ENCODE measurements around the gene PUS10.
"Not testable (repeated sequence)": the region's sequence is repeated elsewhere in the genome, so short reads cannot be mapped to it uniquely, and the experiment has no call there.

PUS10 gene

DNA sequence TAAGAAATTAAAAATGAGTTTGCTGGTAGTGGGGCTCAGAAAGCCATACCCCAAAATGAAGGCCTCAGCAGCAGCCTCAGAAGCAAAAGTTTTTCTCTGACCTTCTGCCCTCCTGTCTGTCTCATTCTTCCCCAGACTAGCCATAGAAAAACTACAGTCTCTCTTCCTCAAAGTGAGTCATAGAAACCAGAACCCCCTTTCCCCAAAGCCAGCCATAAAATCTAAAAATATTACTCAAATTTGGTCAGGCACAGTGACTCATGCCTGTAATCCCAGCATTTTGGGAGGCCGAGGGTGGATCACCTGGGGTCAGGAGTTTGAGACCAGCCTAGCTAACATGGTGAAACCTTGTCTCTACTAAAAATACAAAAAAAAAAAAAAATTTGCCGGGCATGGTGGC lies 5.8 kb downstream of the PUS10 start:
- DNase-seq = peak; percentile 84

DNA sequence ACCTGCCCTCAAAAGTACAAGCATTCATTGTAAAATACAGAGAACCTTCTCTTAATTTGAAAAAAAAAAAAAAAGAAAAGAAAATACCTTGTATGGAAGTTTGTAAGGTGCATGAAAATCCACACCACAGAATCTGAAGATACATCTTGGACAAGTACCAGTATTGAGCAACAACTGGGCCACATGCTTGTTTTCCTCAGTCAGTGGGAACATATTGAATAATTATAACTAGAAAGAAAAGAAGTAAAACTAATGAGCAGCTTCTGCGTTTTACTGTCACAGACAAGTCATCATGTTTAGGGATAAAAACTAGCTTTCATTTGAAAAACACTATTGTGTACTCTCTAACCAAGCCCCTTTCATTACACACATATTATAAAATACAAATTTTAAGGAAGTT lies 6.4 kb downstream of the PUS10 start:
- DNase-seq = peak; percentile 16

DNA sequence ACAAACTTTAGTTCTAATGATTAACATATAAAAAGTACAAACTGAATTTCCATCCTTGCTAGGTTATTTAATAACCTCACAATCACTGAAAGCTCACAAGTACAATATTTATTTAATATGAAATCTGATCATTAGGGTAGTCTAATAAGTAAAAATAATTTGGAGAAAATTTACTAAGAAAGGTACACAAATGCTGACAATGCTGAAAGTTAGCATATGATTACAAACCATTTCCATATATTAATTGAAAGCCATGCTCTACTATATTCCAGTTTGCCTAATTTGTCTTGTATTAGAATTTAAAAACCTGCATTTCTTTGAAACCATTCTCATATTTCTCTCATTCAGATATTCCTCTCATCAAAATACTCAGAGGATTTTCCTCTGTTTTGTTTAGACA lies 8.7 kb downstream of the PUS10 start:
- no peak for DNase-seq

DNA sequence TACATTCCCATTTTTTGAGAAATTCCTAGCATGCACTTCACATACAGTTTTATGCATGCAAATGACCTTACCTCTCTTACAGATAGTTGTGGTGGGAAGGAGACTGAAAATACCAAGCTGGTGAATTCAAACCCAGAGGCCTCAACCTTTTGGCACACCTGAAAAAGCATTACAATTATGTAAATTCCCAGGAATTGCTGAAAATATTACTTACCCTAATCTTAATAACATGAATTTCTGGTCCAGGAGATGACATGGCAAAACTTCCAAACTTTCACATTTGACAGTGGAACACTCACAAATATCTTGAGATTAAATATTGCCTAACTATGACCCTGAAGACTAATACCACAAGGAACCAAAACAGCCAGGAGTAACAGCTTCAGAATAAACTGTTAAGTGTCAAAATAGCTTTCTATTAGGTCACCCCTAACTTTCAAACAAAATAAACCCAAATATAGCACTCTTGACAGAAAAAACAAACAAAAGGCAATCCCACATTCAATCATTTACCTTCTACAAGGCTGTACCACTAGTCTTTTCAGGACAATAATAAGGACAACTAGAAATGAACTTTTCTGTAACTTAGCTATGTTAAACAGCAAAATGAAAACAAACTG lies 11.5 kb downstream of the PUS10 start:
- no peak for DNase-seq

DNA sequence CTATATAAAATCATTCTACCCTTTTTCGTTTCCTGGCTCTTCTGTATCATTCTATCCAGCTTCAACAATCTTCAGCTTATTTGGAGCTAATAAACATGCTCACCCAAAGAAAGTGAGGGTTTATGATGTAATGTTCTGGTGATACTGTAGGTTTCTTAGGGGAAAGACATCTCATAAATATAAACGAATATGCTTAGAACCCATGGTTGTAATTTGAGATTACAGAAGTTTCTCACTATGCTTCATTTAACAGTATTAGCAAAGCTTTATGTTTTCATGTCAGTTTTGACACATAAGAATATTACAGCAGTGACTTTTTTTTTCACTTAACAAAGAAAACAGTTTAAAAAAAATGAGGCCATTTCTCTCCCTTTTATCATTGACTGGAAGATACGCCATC lies 12.3 kb downstream of the PUS10 start:
- no peak for DNase-seq

GRCh38 chr2:60998628-60999545 lies 19.2 kb downstream of the PUS10 start:
- DNase-seq = peak; percentile 50

DNA sequence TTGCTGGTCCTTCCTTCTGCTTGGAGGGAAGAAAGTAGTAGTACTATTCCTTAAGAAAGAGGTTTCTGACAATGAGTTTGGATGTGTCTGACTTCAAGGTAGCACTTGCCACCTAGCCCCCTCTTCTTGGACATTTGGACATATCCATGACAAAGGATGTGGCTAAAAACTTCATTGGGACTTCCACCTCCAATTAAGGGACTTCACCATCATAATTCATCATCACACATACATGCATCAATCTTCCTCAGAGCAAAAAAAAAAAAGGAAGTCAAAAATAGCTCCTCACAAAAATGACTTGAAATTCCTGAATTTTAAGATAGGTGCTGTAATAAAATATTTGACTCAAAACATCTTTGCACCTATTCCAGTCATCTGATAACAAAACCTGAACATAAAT lies 23.9 kb downstream of the PUS10 start:
- no peak for DNase-seq

DNA sequence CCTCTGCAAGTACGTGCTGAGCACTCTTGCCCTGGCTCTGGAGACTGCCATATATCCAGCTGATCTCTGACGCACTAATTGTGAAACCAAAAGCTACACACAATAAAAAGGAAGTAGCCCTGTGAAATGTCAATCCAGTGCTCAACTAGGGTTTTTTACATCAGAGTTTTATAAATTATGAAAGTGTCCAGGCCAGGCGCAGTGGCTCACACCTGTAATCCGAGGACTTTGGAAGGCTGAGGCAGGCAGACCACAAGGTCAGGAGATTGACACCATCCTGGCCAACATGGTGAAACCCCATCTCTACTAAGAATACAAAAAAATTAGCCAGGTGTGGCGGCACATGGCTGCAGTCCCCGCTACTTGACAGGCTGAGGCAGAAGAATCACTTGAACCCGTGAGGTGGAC lies 25.1 kb downstream of the PUS10 start:
- DNase-seq = no peak

- DNase-seq = no peak
These were observed 26.4 kb downstream of the PUS10 start for GRCh38 chr2:60991644-60992043.

DNA sequence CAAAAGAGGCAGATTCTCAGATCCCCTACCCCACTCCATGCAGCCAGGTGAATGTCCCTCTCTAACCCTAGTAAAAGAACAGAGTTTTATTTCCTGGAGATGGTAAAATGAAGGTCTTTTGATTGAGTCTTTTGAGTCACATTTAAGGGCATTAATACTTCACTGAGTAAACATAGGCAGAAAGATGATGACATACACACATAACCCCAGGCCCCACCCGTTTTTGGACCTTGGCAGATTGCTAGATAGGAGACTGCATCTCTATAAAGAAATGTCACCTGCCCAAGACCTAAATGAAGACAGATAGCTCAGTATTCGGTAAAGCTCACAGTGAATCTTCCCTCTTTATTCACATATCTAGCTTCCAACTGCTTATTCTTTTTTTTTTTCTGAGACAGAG lies 28.8 kb downstream of the PUS10 start:
- DNase-seq = no peak

DNA sequence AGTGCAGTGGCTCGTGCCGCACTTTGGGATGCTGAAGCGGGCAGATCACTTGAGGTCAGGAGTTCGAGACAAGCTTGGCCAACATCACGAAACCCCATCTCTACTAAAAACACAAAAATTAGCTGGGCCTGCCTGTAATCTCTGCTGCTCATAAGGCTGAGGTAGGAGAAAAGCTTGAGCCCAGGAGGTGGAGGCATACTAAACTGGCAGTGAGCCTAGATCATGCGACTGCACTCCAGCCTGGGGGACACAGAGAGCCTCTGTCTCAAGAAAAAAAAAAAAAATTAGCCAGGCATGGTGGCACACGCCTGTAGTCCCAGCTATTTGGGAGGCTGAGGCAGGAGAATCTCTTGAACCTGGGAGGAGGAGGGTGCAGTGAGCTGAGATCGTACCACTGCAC lies 30.4 kb downstream of the PUS10 start:
- DNase-seq = not testable (repeated sequence)

- DNase-seq = no peak
These were observed 31.0 kb downstream of the PUS10 start for GRCh38 chr2:60987041-60987440.

DNA sequence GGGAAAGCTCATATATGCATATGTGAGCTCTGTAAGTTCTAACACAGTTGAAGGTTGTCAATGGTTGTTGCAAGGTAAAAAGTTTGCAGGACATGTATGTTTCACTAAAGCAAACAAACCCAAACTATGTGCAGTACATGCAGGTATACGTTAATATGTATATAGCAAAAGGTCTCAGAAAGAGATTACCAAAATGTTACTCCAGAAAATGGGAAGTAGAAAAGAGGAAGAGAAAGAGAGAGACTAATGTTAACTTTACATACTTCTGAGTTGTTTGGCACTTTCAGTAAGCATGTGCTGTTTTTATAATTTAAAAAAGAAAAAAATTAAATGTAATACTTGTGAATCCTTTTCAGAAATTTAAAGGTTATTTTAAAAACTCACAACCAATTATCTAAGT lies 33.3 kb downstream of the PUS10 start:
- DNase-seq = no peak

DNA sequence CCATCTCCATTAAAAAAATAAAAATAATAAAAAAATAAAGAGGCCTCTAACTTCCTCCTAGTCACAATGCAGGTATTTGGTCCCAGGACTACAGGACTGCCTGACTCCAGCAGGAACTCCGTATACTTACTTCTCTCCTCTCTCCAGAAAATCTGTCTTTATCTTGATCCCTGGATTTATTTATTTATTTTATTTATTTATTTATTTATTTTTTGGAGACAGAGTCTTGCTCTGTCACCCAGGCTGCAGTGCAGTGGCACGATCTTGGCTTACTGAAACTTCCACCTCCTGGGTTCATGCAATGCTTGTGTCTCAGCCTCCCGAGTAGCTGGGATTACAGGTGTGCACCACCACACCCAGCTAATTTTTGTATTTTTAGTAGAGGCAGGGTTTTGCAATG lies 36.0 kb downstream of the PUS10 start:
- not testable (repeated sequence) for DNase-seq

DNA sequence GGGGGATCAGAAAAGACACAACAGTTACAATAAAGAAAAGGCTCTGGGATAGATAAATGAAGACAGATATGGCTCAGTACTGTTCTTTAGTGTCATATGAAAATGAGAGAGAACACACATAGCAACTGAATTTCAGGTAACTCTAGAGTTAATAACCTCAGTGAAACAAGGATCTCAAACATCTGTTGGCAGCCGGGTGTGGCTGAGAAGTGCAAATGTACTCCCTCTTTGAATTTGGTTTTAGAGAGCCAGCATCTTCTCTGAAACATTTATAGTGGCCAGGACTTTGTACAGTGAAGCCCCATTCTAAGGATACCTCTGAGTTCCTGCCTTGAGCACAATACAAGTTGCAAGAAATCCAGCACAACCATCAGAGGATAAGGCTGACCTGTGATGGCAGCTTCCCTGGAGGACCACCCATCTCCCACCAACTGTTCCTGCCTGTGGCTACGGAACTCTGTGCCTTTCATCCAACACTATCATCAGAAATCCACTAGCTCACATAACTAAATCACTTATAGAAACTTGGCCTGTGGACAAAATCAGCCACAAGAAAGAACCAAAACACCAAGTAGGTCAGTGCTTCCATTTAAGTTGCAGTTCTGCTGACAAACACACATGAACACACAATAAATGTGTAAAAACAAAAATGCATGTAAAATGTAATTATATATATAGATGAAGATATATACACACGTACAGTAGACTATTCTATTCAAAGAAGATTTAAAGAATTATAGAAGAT lies 37.8 kb downstream of the PUS10 start:
- DNase-seq = no peak

DNA sequence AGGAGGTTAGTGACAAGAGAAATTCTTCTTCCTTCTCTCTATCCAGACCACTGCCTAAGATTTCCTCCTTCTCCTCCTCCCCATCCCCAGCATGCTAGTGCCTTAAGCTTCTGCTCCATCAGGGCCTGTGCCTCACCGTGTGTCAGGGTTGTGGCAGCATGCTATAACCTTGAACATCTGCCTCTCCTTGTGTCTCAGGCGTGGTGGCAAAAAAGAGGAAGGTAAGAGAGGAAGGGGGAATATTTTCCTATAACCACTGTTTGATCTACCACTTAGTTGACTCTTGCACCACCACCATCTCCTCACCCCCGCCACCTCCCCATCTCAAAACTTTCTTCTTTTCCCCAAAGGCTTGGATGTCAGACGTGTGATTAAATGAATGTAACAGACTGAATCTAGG lies 38.8 kb downstream of the PUS10 start:
- DNase-seq = no peak

GRCh38 chr2:60977562-60977895 lies 40.5 kb downstream of the PUS10 start:
- no peak for DNase-seq

DNA sequence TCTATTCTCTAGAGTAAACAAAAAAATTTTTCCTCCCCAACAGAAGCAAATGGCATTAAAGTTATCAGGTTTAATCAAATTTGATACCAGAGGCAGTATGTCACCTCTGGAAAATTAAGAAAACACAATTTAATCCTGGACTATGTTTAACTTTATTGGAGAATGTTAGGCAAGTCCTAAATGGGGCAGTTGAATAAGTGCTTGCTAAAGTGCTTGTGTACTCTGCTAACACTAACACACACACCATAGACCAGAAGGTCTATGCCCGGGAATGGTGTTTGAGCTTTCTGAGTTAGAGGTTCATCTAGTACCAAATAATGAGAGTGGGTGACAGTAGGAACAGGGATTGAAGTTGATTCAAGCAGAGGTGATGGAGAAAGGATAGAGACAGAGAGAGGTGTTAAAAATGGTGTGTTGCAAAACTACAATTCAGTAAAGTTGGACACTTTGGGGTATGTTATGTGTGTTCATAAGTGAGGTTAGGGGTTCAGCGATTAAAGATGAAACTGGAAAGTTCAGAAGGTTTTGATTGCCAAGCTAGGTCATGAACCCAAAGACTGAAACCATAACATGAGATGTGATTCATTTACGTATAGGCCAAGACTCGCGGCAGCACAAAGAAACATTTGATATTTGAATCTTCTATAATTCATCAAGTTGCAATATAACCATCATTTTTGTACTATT lies 41.0 kb downstream of the PUS10 start:
- no peak for DNase-seq

DNA sequence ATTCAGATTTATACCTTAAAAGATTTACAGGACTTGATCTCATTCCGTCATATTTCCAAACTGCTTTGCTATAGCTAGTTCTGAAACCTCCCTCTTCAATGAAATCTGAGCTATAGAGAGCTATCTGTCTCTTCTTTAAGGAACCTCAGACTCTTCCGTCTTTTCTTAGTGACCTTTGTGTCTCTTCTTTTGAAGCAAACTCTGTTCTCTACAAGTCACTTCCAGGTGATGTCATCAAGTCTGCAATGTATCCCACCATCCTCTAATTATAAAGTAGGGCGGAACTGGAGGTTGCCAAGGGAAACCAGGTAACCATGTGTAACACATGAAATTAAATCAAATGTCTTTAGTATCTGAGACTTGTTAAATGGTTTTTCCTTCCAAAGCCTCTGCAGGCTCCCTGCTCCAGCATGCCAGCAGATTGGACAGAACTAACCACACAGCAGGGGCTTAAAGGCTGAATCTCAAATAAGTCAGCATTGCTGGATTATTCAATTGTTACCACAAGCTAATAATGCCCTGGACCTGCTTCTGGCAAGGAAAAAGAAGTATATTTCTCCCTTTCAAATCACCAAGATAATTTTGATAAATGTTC lies 41.7 kb downstream of the PUS10 start:
- DNase-seq = no peak

- DNase-seq = no peak
These were observed 43.4 kb downstream of the PUS10 start for GRCh38 chr2:60974652-60975051.

DNA sequence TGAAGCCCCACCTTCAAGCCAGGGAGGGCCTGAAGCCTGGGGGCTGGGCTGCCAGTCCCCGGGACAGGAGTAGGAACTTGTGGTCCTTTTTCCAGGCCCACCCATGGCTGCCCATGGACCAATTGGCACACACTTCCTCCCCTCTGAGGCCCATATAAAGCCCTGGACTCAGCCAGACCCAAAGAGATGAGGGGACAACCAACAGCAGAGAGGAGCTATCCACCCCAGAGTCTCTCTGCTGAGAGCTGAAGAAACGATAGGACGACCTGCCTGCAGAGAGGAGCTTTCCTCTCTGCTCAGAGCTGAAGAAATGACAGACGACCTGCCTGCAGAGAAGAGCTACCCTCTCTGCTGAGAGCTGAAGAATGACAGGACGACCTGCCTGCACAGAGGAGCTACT lies 44.4 kb downstream of the PUS10 start:
- no peak for DNase-seq

DNA sequence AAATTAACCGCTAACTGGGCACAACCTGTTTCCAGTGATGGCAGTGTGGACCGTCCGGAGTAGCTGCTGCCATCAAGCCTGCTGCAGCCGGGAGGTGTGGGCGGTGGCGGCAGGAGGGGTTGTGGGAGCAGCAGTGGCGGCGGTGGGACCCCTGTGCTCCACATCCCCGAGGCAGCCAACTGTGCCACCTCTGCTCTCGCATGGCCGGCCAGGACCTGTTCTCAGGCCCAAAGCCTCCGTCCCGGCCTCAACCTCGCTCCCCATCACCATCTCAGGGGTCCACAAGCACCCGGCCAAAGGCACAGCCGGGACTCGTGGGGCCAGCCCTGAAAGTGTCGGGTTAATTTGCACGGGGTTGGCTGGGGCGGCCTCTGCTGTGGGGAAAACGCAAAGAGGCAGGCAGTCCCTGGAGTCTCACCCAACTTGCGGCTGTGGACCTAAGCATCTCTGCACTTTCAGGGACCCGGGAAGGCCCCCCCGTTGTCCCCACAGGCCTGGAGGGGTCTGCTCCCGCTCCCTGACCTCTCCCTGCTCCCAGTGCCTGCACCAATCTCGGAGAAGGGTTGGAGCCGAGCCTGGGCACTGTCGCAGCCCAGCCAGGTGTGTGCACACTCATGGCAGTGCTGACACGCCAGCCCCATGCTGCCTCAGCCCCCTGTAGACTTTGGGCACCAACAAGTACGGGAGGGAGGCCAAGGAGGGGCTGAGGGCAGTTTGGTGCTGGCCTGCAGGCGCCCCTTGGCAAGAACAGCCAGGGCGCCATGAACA lies 45.0 kb downstream of the PUS10 start:
- no peak for DNase-seq

All from fibroblast of skin of abdomen (primary cell).